Measurements from ENCODE around the gene OSBPL5. TPM values are rescaled to one million over a fixed set of nuclear protein-coding genes. Genes with fewer than 3 reads are reported as not detected.

The OSBPL5 gene
- total RNA-seq, 1 experiment from 2014 or later: 16.1 TPM

DNA sequence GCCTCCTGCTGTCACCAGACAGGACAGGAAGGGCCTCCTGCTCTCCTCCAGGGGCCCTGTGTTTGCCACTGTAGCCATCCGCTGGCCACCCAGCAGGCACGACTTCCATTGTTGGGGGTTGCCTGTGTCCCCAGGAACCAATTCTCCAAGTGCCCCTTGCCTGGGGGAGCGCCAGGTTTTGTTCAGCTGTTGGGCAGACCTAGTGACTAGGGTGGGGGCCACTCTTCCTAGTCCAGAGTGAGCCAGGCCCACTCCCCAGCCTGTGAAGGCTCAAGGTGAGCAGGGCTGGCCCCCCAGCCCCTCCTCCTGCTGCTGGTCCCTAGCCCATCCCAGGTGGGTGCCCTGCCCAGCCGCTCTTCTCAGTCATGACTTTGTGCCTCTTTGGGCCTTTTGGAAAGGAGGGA is 30.9 kb downstream of the OSBPL5 start:
- no peak overlapping the region for H3K27ac Mint-ChIP-seq

More for the DNA sequence above, 30.9 kb downstream of the OSBPL5 start:
- no peak overlapping the region for H3T11ph ChIP-seq (ENCODE audit: low read length)
- TF ChIP-seq, protein P1, sequence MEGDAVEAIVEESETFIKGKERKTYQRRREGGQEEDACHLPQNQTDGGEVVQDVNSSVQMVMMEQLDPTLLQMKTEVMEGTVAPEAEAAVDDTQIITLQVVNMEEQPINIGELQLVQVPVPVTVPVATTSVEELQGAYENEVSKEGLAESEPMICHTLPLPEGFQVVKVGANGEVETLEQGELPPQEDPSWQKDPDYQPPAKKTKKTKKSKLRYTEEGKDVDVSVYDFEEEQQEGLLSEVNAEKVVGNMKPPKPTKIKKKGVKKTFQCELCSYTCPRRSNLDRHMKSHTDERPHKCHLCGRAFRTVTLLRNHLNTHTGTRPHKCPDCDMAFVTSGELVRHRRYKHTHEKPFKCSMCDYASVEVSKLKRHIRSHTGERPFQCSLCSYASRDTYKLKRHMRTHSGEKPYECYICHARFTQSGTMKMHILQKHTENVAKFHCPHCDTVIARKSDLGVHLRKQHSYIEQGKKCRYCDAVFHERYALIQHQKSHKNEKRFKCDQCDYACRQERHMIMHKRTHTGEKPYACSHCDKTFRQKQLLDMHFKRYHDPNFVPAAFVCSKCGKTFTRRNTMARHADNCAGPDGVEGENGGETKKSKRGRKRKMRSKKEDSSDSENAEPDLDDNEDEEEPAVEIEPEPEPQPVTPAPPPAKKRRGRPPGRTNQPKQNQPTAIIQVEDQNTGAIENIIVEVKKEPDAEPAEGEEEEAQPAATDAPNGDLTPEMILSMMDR (conservative IDR thresholded peaks at IDR 0.05): no peak
- no peaks in the 10 kb centered on the region for H3K9me3 ChIP-seq (ENCODE audit: control insufficient read depth, low read depth, low read length)
- H4K91ac ChIP-seq (ENCODE audit: insufficient read length, low read depth, low read length): no peak overlapping the region
- Mint-ChIP-seq H3K4me1 (peaks cover 10 to 26% of the 10 kb centered on the region in 2 experiments), H3K4me3 (no peak overlapping the region), H3K9me3 (no peaks in the 10 kb centered on the region), H3K36me3 (ENCODE audit: insufficient read depth in 1 of 3, low read depth in 3 of 3) (no peaks in the 10 kb centered on the region; a peak in 1 of 7 replicates), H3K27me3 (ENCODE audit: low read depth) (no peaks in the 10 kb centered on the region; the same call in 1 of the 2 replicates)
- no peaks in the 10 kb centered on the region for H3K23me2 ChIP-seq (ENCODE audit: insufficient read length, low read depth, low read length, poor library complexity, severe bottlenecking)
- no peaks in the 10 kb centered on the region for H3K79me2 ChIP-seq (ENCODE audit: insufficient read depth, low read length)
- no peak overlapping the region for H2BK120ac ChIP-seq (ENCODE audit: low read depth, low read length, poor library complexity, severe bottlenecking)
- H2BK12ac ChIP-seq (ENCODE audit: insufficient read length, low read depth, low read length): no peak overlapping the region
- no peak overlapping the region for H4K8ac ChIP-seq (replicated peaks; ENCODE audit: insufficient read length, low read depth, low read length)
- H2BK20ac ChIP-seq (ENCODE audit: low read depth, low read length, poor library complexity, severe bottlenecking): no peak overlapping the region
- H2AFZ ChIP-seq (ENCODE audit: low read length): no peak overlapping the region
- no peak overlapping the region for H3K27ac ChIP-seq (ENCODE audit: insufficient read length, low read depth, low read length)
- H3K79me1 ChIP-seq (ENCODE audit: insufficient read depth, low read depth, low read length, poor library complexity, severe bottlenecking): no peaks in the 10 kb centered on the region
- H3K27me3 ChIP-seq (ENCODE audit: insufficient read depth, low read length): no peaks in the 10 kb centered on the region
- H3K4me1 ChIP-seq (ENCODE audit: insufficient read depth, low read length): no peaks in the 10 kb centered on the region; the same call in 1 of the 2 replicates
- DNase-seq: no peak
- no peak overlapping the region; the same call in 1 of the 2 replicates for H3K14ac ChIP-seq (ENCODE audit: insufficient read depth, low read length)
- H3K18ac ChIP-seq (ENCODE audit: insufficient read length, low read depth, low read length): no peak overlapping the region
- H3K56ac ChIP-seq (ENCODE audit: insufficient read length, low read depth, low read length): no peak overlapping the region
- WGBS (ENCODE audit: extremely low coverage, insufficient read length, low lambda C conversion rate): no CpG with 5 or more reads among the region's 4 CpGs
- no peak overlapping the region for H4K5ac ChIP-seq (ENCODE audit: insufficient read length, low read depth, low read length)
- H3K23ac ChIP-seq (ENCODE audit: insufficient read length, low read depth, low read length): no peak overlapping the region
- H2BK5ac ChIP-seq (ENCODE audit: insufficient read length, low read length): no peak overlapping the region
- no peak overlapping the region for H3K4ac ChIP-seq (ENCODE audit: low read depth, low read length)
- H2AK5ac ChIP-seq (ENCODE audit: insufficient read length, low read length): no peak overlapping the region
- H4K20me1 ChIP-seq (ENCODE audit: control insufficient read depth, insufficient read depth, insufficient read length): no peaks in the 10 kb centered on the region
- H2BK15ac ChIP-seq (ENCODE audit: low read depth, low read length): no peak overlapping the region
- no peak overlapping the region for H3K9ac ChIP-seq (ENCODE audit: extremely low read depth, insufficient read length, low read length)
- H3K4me2 ChIP-seq (ENCODE audit: insufficient read depth, insufficient read length, low read length): no peak overlapping the region
